K562 (cell line): ENCODE measurements around the gene TOMM40L. TPM values are rescaled to one million over a fixed set of nuclear protein-coding genes. Genes with fewer than 3 reads are reported as not detected.

Experiments used
- BRD4 ChIP-seq: fragments of 200-600 bp; sonication (generic); IDR thresholded peaks from 2 replicates; pipeline ENCODE4 v1.6.1; 2017; ENCODE audit warnings: inconsistent platforms
- CC2D1A ChIP-seq: fragments of 450-650 bp; IDR thresholded peaks from 2 replicates; pipeline ENCODE4 v1.6.1; 2017; ENCODE audit warnings: mild to moderate bottlenecking
- CREBBP ChIP-seq: IDR thresholded peaks from one replicate; pipeline ENCODE4 v1.6.1; 2012; ENCODE audit warnings: low read depth, mild to moderate bottlenecking, control low read depth, inconsistent platforms, low read length
- FOXJ2 ChIP-seq: fragments of 200-800 bp; sonication (Bioruptor generic); IDR thresholded peaks from 2 replicates; pipeline ENCODE4 v1.6.1; 2016; ENCODE audit warnings: missing genetic modification characterization, missing compliant biosample characterization
- GATAD2A ChIP-seq: fragments of 450-650 bp; IDR thresholded peaks from 2 replicates; pipeline ENCODE4 v1.6.1; 2017
- HNRNPLL ChIP-seq: fragments of 200-400 bp; formaldehyde crosslinking; IDR thresholded peaks from 2 replicates; pipeline ENCODE4 v1.6.1; 2017; ENCODE audit warnings: low read length, low read depth, mild to moderate bottlenecking; ENCODE audit not compliant: poor library complexity, severe bottlenecking
- LCOR ChIP-seq: sonication (generic); formaldehyde crosslinking; IDR thresholded peaks from 2 replicates; pipeline ENCODE4 v1.8.0; 2022; ENCODE audit warnings: mild to moderate bottlenecking, missing genetic modification reagents
- MCM5 ChIP-seq: fragments of 450-650 bp; IDR thresholded peaks from 2 replicates; pipeline ENCODE4 v1.6.1; 2016; ENCODE audit warnings: low read depth
- MECOM ChIP-seq: fragments of 250-450 bp; sonication (Bioruptor Pico); IDR thresholded peaks from 2 replicates; pipeline ENCODE4 v1.8.0; 2022; ENCODE audit warnings: inconsistent platforms
- MED1 ChIP-seq: sonication (generic); formaldehyde crosslinking; IDR thresholded peaks from 2 replicates; pipeline ENCODE4 v1.8.1; 2023; ENCODE audit warnings: missing genetic modification reagents, borderline replicate concordance
- RFX1 ChIP-seq: fragments of 450-650 bp; IDR thresholded peaks from 2 replicates; pipeline ENCODE4 v1.6.1; 2016; ENCODE audit warnings: mild to moderate bottlenecking, moderate library complexity
- TEAD4 ChIP-seq, 2 experiments: sonication (generic) in 1 of 2; formaldehyde crosslinking in 1 of 2; IDR thresholded peaks; 2 replicates each; pipeline versions ENCODE4 v1.6.1 to v1.8.0; 2012 to 2022; ENCODE audit warnings: borderline replicate concordance in 1 of 2, inconsistent platforms in 1 of 2, low read length in 1 of 2, mild to moderate bottlenecking in 1 of 2, missing genetic modification reagents in 1 of 2
- ZFX ChIP-seq: sonication (generic); formaldehyde crosslinking; IDR thresholded peaks from 2 replicates; pipeline ENCODE4 v1.8.0; 2022; ENCODE audit warnings: mild to moderate bottlenecking, missing genetic modification reagents, moderate library complexity
- ZNF282 ChIP-seq: sonication (generic); formaldehyde crosslinking; IDR thresholded peaks from 2 replicates; pipeline ENCODE4 v1.8.1; 2023; ENCODE audit warnings: missing genetic modification reagents
- ZNF408 ChIP-seq: fragments of 250-450 bp; sonication (Bioruptor Pico); IDR thresholded peaks from 2 replicates; pipeline ENCODE4 v1.4.0; 2020; ENCODE audit warnings: low read depth, mild to moderate bottlenecking, moderate library complexity
- ZZZ3 ChIP-seq: fragments of 450-650 bp; IDR thresholded peaks from 2 replicates; pipeline ENCODE4 v1.6.1; 2016; ENCODE audit warnings: antibody characterized with exemption, mild to moderate bottlenecking, moderate library complexity
- polyA plus RNA-seq, 8 experiments: library from polyadenylated mRNA; depleted of rRNA in 4 of 8; stranded (reverse) in 5 of 8; unstranded in 3 of 8; fragments of >200 nt; fragmentation: Nextera tagmentation in 2 of 8; fragmentation: Illumina TruSeq in 1 of 8; extraction: Ambion mirVana in 2 of 8; extraction: Trizol in 1 of 8; gene quantifications; 2 replicates each; pipeline versions ENCODE4 v1.2.1 to v1.2.3, GENCODE V29; 2011 to 2014; ENCODE audit warnings: inconsistent platforms in 1 of 8, missing spikeins in 1 of 8
- total RNA-seq, 7 experiments: library from RNA; depleted of rRNA in 6 of 7; stranded (reverse); fragments of >200 nt in 6 of 7; fragmentation: Illumina TruSeq in 2 of 7; extraction: Trizol in 2 of 7; gene quantifications; 2 replicates each; pipeline versions ENCODE4 v1.2.1 to v1.2.3, GENCODE V29; 2011 to 2021; ENCODE audit warnings: low replicate concordance in 1 of 7
- TF ChIP-seq, protein P1 (sequence below), 2 experiments: fragments of 450-650 bp; IDR thresholded peaks; 2 replicates each; pipeline ENCODE4 v1.6.1; 2016; ENCODE audit warnings: mild to moderate bottlenecking in 2 of 2, borderline replicate concordance in 1 of 2, low read depth in 1 of 2, moderate library complexity in 1 of 2
- TF ChIP-seq, protein P2 (sequence below): fragments of 450-650 bp; IDR thresholded peaks from 2 replicates; pipeline ENCODE4 v1.6.1; 2016; ENCODE audit warnings: mild to moderate bottlenecking

TOMM40L gene
- total and polyA plus RNA-seq, 9 of the 15 experiments (the other 6 are each of a cell fraction or from before 2014, with no cell fraction given) = 9.6 to 33.6 (median 25.2) TPM

DNA sequence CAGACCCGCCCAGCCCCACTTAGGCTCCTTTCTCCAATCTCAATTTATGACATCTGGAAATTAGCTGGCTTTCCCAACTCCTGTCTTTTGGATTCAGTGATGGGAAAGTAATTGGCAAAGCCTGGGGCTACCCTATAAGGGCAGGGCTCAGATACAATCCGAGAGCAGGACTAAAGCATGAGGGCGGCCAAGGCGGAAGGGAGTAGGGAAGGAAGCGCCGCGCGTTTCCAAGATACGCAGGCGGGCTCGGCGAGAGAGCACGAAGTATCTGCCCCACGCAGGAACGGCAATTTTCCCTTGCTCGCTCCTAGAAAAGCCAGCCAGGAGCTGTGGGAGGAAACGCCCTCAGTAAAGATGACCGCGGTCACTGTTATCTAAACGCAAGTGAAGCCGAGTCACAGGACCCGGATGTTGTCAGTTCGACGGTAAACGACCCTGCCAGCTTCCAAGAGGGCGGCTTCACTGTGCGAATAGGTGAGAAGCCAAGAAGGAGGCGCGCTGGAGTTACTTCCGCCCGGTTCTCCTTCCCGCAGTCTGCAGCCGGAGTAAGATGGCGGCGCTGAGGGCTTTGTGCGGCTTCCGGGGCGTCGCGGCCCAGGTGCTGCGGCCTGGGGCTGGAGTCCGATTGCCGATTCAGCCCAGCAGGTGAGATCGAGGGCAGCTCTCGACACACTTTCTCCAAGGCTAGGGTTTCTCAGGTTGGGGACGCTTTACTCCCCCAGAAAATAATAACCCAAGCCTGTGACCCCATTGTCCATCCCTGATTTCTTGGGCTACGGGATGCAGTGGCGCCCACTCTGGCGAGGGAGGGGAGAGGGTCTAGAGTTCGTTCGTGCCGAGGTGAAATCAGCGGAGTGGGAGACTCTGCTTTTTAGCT lies 23.8 kb upstream of the TOMM40L start, which contains the start of gene NDUFS2 (continued):
- TF ChIP-seq, protein P1, sequence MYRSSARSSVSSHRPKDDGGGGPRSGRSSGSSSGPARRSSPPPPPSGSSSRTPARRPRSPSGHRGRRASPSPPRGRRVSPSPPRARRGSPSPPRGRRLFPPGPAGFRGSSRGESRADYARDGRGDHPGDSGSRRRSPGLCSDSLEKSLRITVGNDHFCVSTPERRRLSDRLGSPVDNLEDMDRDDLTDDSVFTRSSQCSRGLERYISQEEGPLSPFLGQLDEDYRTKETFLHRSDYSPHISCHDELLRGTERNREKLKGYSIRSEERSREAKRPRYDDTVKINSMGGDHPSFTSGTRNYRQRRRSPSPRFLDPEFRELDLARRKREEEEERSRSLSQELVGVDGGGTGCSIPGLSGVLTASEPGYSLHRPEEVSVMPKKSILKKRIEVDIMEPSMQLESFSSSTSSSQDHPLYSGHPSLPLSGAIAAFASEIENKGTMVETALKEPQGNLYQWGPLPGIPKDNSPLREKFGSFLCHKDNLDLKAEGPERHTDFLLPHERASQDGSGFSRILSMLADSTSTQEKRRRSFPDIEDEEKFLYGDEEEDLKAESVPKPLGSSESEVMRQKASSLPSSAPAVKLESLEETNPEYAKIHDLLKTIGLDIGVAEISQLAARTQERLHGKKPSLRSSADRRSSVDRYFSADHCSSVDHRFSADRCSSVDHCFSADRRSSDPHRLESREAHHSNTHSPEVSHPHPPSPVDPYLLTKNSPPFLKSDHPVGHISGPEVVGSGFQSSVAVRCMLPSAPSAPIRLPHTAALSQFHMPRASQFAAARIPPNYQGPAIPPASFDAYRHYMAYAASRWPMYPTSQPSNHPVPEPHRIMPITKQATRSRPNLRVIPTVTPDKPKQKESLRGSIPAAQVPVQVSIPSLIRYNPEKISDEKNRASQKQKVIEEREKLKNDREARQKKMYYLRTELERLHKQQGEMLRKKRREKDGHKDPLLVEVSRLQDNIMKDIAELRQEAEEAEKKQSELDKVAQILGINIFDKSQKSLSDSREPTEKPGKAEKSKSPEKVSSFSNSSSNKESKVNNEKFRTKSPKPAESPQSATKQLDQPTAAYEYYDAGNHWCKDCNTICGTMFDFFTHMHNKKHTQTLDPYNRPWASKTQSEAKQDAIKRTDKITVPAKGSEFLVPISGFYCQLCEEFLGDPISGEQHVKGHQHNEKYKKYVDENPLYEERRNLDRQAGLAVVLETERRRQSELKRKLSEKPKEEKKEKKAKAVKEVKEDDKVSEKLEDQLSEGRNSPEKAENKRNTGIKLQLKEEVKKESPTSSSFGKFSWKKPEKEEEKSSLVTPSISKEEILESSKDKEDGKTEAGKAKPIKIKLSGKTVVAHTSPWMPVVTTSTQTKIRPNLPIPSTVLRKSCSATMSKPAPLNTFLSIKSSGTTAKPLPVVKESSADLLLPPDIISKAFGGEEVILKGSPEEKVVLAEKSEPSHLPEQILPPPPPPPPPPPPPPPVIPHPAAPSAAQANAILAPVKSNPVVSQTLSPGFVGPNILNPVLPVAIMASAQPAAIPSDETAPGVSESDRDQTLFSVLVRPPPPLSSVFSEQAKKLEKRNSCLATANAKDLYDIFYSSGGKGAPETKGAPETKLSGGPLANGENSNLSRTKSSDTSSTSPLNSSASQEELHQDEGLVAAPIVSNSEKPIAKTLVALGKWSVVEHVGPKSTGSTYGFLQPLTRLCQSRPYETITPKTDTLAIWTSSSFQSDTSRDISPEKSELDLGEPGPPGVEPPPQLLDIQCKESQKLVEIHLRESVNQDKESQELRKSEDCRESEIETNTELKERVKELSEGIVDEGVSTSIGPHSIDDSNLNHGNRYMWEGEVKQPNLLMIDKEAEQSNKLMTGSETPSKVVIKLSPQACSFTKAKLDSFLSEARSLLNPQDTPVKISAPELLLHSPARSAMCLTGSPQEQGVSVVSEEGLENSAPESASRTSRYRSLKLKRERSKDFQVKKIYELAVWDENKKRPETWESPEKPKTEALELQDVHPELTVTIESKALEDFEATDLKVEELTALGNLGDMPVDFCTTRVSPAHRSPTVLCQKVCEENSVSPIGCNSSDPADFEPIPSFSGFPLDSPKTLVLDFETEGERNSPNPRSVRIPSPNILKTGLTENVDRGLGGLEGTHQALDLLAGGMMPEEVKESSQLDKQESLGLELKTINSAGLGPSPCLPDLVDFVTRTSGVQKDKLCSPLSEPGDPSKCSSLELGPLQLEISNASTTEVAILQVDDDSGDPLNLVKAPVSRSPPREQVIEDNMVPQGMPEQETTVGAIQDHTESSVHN (IDR thresholded peaks at IDR 0.05; ENCODE audit: borderline replicate concordance in 1 of 2, low read depth in 1 of 2) = no peak
- TF ChIP-seq MECOM (CRISPR knock-in tag) (no peak), ZNF408 (CRISPR knock-in tag) (no peak), FOXJ2 (tag) (peak; percentile 50; the same call in 1 of the 2 replicates), TEAD4 (IDR thresholded peaks at IDR 0.05; ENCODE audit: low read length) (0 out of 2 replicates have a peak, but pooled peaks have one; percentile 8), TEAD4 (CRISPR knock-in tag; IDR thresholded peaks at IDR 0.05; ENCODE audit: borderline replicate concordance) (no peak), BRD4 (no peak), ZNF282 (CRISPR knock-in tag) (no peak), ZFX (peak; percentile 86), CC2D1A (no peak), CREBBP (no peak), ZZZ3 (no peak), GATAD2A (no peak), MCM5 (no peak), HNRNPLL (peak; percentile 34), LCOR (CRISPR knock-in tag) (peak; percentile 85), RFX1 (no peak), MED1 (no peak)
- TF ChIP-seq, protein P2, sequence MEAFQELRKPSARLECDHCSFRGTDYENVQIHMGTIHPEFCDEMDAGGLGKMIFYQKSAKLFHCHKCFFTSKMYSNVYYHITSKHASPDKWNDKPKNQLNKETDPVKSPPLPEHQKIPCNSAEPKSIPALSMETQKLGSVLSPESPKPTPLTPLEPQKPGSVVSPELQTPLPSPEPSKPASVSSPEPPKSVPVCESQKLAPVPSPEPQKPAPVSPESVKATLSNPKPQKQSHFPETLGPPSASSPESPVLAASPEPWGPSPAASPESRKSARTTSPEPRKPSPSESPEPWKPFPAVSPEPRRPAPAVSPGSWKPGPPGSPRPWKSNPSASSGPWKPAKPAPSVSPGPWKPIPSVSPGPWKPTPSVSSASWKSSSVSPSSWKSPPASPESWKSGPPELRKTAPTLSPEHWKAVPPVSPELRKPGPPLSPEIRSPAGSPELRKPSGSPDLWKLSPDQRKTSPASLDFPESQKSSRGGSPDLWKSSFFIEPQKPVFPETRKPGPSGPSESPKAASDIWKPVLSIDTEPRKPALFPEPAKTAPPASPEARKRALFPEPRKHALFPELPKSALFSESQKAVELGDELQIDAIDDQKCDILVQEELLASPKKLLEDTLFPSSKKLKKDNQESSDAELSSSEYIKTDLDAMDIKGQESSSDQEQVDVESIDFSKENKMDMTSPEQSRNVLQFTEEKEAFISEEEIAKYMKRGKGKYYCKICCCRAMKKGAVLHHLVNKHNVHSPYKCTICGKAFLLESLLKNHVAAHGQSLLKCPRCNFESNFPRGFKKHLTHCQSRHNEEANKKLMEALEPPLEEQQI = no peak
